Measurements from ENCODE around the gene KIAA1671.

KIAA1671 gene

GRCh38 chr22:25069758-25070481, 117.4 kb downstream of the KIAA1671 start:
- DNase-seq = no peak

DNA sequence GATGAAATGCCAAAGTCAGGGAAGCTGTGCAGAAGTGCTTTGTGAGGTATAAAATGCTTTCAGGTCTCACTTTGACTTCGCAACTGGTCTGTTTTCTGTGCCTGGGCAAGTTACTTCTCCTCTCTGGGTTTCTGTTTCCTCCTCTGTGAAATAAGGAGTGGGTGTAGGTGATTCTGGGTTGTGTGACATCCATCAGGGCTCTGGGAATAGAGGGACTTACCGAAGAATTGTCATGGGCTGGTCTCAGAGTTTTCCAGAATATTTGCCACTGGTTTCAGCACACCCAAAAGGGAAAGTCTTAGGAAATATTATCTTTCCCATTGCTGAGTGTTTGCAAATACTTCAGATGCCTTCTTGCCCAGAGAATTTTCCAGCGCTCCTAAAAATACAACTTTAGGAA, 118.4 kb downstream of the KIAA1671 start:
- no peak for DNase-seq

GRCh38 chr22:25071720-25072119, 119.2 kb downstream of the KIAA1671 start:
- DNase-seq = no peak

- DNase-seq = no peak
These were observed 119.9 kb downstream of the KIAA1671 start for GRCh38 chr22:25072406-25072805.

- no peak for DNase-seq
These were observed 123.8 kb downstream of the KIAA1671 start for GRCh38 chr22:25076336-25076735.

DNA sequence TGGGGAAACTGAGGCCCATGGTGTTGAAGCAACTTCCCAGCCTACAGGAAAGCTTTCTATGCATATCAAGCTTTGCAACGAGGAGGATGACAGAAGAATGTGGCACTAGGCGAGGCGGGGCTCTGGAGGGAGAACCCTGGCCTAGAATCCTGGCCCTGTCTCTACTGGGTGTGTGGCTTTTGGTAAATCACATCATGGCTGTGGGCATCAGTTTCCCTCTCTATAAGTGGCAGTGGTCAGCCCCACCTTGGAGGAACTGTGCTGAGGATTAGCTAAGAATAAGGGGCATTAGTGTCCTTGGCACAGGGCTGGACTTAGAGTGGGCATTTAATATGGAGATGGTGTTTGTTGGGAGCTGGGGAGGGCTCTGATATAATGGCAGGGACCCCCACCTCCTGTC, 124.5 kb downstream of the KIAA1671 start:
- DNase-seq = no peak

DNA sequence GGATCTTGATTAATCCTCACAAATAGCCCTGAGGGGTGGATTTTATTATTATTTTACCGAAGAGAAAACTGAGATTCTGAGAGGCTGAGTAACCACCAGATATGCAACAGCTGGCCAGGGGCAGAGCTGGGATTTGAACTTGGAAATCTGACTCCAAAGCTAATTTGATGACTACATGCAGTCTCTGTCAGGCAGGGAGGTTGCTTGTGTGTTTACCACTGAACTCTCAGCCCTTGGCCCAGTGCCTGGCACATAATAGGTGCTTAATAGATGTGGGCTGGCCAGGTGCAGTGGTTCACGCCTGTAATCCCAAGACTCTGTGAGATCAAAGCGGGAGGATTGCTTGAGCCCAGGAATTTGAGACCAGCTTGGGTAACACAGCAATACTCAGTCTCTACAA, 125.4 kb downstream of the KIAA1671 start:
- DNase-seq = no peak

DNA sequence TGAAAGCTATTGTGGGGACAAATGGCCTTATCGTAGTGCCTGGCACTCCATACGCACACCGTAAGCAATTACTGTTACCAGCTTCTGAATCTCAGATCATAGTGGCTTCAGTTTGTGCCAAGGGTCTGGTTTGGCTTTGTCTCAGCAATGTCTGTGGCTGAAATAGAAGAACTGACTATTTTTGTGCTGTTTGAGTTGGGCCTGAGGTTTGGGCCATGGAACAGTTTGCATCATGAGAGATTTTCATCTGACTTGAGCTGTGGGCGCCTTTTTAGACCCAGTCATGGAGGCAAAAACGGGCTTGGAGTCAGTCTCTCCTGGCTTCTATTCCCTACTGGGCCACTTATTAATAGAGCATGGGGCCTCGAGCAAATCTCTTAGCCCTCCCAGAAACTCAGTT, 126.1 kb downstream of the KIAA1671 start:
- DNase-seq = no peak

DNA sequence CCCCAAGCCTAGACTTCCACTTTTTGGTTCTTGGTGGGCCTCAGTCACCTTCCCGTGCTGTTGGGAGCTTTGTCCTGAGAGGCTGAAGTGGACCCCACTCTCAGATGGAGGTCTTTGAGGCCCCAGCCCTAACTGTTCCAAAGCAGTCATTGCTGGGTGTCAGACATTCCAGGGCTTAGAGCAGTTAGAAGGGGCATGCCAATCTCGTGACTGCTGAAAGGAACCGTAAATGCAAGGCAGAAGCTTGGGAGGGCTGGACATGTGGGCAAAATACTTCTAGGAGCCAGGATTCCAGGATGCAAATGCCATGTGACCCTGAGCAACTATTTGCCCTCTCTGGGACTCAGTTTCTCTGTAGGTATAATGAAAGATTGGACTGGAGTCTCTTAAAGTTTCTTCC, 128.3 kb downstream of the KIAA1671 start:
- no peak for DNase-seq

- peak in 1 of 2 experiments; percentile 10 for DNase-seq
These were observed 128.9 kb downstream of the KIAA1671 start for GRCh38 chr22:25081409-25081824.

GRCh38 chr22:25082096-25082495, 129.6 kb downstream of the KIAA1671 start:
- DNase-seq = no peak

DNA sequence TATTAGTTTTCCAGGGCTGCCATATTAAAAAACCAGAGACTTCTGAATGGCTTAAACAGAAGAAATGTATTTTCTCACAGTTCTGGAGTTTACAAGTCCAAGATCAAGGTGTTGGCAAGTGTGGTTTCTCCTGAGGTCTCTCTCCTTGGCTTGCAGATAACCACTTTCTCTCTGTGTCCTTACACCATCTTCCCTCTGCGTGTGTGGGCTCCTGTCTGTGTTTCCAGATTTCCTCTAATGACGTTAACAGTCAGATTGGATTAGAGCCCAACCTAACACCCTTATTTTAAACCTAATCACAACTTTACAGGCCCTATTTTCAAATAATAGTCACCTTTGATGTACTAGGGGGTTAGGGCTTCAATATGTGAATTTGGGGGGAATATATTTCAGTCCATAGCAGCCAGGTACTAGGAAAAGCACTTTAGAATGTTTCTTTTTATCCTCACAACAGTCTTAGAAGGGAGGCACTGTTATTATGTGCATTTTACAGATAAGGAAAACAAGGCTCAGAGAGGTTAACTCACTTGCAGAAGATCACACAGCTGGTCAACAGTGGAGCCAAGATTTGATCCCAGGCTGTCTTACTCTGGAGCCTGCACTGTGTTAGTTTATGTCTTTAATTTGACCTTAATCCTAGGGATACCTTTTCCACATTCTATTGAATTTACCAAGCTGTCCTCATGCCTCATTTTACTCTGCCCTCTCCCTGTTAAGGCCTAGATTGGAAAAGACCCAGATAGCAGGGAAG, 130.7 kb downstream of the KIAA1671 start:
- no peak for DNase-seq

DNA sequence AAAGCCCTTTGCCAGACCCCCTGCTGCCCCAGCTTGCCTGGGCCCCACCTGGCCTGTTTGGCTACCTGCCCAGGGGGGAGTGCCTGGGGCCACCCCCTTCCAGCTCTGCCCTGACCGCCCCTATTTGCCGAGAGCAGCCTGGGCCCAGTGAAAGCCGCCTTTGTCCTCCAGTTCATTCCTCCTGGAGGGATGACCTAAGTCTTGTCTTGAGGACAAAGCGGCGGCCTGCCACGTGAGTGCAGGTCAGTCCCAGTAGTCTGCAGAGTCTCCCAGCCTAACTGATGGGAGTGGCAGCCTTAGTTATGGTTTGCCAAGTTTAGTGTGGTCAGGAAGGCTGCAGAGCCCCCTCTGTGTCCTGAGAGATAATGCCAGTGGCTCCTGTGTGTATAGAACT, 131.3 kb downstream of the KIAA1671 start:
- no peak for DNase-seq

GRCh38 chr22:25084405-25085107, 132.0 kb downstream of the KIAA1671 start:
- no peak for DNase-seq

DNA sequence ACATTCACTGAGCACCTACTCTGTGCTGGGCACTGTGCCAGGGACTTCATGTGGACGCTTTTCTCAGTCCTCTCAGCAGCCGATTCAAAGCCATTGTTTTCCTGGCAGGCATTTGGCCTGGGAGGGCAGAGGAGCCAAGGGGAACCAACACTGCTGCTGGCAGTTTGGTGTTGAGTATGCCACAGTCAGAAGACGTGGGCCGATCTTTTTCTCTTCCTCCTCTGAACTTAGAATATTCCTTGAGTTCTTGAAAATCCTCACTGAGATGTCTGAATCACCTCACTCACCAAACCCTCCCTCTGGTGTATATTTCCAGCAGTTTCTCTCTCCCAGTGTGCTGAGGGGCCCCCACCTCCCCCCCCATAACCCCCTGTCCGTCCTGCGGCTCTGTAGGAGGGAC, 132.6 kb downstream of the KIAA1671 start:
- no peak for DNase-seq

- no peak for DNase-seq
These were observed 133.7 kb downstream of the KIAA1671 start for GRCh38 chr22:25085930-25086901.

DNA sequence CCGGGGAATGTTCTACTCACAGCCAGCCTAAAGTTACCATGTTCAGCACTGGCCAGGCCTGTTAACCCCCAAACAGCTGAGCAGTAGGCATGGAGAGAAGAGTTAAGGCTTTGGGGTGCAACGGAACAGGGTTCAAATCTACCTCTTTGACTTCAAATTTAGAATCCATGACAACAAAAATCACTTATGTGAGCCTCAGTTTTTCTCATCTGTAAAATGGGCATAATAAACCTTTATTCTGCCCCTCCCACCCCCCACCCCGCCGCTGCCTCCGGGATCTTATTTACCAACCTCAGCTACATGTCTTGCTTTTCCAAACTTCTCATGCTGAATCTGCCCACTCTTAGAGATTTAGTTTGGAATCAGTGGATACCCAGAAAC, 134.4 kb downstream of the KIAA1671 start:
- DNase-seq = no peak

DNA sequence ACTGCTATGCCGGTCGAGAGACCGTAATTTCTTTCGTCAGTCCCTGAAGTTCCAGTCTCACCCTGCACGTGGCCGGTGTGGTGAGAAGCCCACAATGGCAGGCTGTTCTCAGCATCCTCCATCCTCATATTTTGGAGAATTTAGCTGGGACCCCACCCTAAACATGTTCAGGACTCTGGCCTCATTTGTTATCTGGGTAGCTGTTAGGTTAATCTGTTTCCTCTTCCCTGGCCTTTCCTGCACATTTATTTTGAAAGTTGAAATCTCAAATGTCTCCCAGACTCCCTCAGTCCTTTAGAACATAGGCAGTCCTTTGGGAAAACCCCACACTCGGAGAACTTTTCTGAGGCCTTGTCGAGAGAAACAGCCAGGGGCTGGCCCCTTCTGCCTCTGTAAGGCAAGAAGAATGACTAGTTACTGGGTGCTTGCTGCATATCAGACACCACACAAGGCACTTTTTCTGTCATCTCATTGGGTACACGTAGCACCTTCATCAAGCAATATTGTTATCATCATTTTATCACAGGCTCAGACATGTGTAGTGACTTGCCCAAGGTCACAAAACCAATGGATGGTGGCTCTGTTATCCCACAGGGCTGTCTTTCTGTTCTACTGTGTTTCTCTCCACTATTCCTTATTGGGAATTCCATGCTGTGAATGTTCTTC, 137.8 kb downstream of the KIAA1671 start:
- DNase-seq = no peak

GRCh38 chr22:25091458-25091857, 138.9 kb downstream of the KIAA1671 start:
- no peak for DNase-seq

GRCh38 chr22:25092119-25092518, 139.6 kb downstream of the KIAA1671 start:
- no peak for DNase-seq

DNA sequence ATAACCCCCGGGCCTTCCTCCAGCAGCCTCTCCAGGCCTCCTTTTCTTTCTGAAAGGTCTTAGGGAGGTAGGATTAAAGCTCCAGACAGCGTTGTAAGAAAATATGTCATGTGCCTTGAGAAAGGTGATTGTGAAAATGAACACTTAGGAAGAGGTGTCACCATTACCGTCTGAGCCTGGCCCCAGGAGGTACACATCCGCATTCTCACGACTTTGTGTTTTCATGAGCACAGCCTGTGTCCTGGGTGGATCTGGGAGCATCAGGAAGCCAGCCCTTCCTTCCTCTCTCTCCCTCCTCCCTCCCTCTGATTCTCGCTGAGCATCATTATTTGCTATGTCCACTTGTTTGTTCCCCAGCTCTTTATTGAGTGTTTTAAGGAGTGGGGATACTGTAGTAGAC, 142.1 kb downstream of the KIAA1671 start:
- no peak for DNase-seq

DNA sequence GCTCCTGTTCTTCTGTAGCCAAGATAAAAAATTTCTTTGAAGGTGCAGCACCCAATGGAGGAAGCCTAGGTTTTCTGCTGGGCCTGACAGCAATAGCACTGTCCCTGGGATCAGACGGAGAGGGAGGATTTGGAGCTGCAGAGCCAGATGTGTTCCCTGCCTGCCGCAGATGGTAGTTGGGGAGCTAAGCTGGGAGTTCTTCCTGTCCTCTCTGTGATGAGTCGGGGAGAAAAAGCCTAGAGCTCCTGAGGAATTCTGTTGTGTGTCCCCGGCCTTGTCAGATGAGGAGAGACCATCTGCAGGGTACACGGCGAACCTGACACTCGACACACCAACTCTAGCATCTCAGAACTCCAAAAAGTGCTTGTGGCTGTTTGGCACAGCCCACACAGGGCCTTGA, 143.4 kb downstream of the KIAA1671 start:
- DNase-seq = no peak
